GM21529 (cell line): ENCODE measurements around the gene KISS1.

Experiments used
- ATAC-seq: cut with Tn5 transposase; IDR thresholded peaks from one replicate; pipeline ENCODE4 v1.9.1; 2021; ENCODE audit not compliant: unreplicated experiment

Gene KISS1

GRCh38 chr1:204192589-204193352, 3.5 kb downstream of the KISS1 start:
- ATAC-seq: no peak

- ATAC-seq: no peak
Measured at GRCh38 chr1:204192046-204192445, 4.2 kb downstream of the KISS1 start.

- ATAC-seq: no peak
Measured at GRCh38 chr1:204191456-204191855, 4.8 kb downstream of the KISS1 start.

- ATAC-seq: no peak
Measured at GRCh38 chr1:204190212-204191211, 5.8 kb downstream of the KISS1 start.

DNA sequence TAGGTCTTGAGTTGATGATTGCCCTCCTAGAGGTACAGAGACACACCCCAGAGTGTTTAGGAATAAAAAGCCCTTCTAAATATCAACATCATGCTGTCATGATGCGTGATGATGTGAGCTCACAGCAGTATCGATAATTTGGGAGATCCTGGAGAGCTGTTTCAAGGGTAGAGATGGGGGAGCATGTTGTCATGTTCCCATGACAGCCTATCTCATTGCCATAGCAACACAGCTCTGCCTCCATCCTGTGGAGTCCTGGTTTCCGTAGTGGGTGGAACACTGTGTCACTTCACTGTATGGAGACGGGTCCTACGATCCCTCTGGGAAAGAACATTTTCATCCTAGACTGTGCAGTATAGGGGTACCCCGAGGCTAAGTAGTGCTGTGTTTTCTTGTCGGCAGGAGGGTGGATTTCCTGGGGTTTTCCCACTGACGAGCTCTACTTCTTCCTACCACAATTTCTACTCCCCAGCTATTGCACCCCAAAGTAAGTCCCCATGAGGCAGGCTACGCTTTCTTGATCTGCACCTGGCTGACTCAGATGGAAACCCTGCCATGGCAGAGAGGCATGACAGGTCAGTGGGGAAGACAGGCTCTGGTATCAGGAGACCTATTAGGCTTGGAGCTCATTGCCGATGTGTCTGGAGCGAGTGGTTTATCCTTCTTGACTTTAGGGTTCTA, 7.2 kb downstream of the KISS1 start:
- no peak for ATAC-seq

- no peak for ATAC-seq
Measured at GRCh38 chr1:204186597-204186996, 9.7 kb downstream of the KISS1 start.

DNA sequence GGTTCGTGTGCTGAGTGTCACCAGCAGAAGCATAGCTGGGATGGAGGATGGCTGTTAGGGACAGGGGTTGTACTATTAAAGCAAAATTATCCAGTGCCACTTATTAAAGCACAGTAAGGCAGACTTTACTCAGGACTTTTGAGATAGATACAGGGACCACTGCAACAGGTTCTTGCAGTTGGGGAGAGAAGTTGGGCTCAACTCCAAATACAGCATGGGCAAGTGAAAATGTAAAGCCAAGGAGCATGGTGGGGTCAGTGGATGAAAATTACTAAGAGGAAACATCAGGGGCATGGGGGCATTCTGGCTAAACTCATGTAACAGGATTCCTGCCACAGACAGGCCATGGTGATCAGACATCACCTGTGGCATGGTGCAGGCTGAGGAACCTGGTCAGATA, 15.2 kb downstream of the KISS1 start:
- no peak for ATAC-seq

DNA sequence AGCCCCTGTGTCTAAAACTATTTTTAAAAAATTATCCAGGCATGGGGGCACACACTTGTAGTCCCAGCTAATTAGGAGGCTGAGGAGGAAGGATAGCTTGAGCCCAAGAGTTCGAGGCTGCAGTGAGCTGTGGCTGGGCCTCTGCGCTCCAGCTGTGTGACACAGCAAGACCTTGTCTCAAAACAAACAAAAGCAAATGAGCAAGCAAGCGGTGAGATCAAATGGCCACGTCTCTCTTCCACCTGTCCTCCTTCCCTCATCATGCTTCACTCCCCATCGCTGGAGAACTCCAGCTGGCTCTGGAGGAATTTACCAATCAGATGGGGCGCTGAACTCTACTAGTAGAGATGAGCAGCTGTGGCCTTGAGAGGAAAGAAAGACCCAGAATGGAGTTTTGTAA, 16.2 kb downstream of the KISS1 start:
- no peak for ATAC-seq

DNA sequence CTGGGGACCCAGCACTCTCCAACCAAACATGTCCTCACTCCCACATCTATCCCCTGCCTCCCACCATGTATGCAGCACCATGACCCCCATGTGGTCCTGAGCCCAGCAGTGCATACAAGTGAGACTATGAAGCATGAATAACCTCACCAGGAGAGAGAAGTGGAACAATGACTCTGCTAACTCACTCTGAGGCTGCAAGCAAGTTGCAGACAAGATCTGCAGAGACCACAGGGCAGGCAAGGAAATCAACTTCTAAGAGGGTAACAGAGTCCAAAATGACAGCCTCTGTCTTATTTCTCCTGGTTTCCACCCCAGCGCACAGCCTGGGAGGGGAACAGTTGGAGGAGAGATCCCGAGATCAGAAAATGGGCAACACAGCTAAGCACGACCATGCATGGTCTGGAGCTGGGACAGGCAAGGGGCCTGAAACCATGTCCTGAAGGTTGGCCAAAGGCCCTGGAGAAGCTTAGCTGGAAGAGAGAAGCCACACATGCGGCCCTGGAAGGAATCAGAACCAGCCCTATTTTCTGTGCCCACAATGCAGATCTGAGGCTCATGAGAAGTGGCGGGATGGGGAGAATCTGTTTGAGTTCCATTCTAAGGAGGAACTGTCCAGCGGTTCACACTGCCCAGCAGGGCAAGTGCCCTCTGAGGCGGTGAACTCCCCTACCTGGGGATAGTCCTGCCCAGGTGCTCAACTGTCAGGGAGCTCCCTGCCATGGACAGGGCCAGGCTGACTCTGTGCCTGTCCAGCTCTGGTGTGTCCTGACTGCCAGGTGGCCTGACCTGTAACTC, 17.6 kb downstream of the KISS1 start:
- no peak for ATAC-seq

- ATAC-seq: no peak
Measured at GRCh38 chr1:204177133-204177532, 19.2 kb downstream of the KISS1 start.

GRCh38 chr1:204176049-204176448, 20.2 kb downstream of the KISS1 start:
- no peak for ATAC-seq

- no peak for ATAC-seq
Measured at GRCh38 chr1:204174958-204175357, 21.3 kb downstream of the KISS1 start.

DNA sequence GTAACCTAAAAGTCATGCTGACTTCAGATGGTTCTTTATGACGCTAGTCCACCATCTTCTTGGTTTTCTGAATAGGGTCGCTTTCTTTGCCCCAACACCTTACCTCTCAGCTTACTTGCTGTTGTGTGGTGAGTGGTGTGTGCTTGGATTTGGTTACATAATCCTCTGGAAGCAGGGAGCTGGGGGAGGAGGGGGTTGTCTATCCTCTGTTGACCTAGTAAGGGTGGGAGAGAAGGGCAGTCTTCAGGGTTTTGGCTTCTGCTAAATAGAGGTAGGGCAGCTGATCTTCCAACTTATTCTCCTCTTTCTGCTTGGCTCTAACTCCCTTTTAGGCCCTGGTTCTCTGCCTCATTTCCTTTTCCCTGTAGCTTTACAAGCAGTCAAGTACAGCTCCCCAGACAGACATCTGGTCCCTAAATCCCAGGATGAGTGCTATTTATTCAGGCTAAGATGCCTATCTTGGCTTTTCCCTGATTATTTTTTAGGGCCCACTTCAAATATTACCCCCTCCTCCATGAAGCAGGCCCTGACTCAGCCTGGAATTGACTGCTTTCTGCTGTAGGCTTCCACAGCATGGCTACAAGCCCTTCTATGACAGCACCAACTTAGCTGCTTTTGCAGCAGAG, 23.8 kb downstream of the KISS1 start:
- ATAC-seq: no peak

DNA sequence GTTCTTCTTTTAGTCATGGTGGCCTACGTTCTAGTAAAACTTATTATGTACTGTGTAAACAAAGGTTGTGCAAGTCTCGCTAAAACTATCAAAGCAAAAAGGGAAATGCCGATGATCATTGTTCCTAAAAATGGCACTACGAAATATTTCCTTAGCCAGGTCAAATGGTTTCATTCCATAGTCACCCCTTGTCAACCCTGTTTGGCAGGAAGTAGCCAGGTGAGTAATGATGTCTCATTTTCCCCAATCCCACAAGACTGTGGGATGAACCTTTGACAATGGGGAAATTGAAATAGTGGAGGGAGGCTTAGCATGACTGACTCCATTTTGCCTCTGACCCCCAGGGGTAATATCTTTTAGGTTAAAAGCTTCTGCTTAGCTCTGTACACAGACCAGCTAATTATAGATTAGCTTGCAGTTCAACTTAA, 24.5 kb downstream of the KISS1 start:
- no peak for ATAC-seq

DNA sequence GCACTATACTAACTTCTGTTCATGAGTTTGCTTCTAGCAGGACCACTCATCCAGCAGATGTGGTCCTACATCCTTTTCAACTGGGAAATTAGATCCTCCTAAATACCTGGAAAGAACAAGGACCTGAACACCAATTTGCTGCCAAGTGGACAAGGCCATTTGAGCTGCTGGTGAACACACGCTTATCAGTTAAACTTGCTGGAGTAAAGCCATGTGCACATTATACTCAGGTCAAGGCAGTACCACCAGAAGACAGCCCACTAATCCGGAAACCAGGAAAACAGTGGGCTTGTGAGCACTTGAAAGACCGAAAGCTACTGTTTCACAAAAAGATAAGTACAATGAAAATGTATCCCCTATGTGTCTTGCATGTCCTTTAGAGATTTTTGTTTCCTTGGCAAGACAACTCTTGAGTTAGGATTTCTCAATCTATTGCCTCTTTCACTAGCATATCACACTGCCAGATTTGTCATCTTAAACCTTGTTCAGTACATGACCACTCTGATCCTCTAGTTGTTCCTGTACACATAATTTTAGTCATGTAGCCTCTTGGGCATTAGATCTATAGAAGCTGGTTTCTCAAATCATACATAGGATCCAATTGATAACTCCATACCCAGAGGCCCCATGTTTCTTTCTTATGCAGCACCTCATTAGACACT, 25.7 kb downstream of the KISS1 start:
- ATAC-seq: no peak

GRCh38 chr1:204169858-204170257, 26.4 kb downstream of the KISS1 start:
- ATAC-seq: no peak

- no peak for ATAC-seq
Measured at GRCh38 chr1:204167730-204168129, 28.6 kb downstream of the KISS1 start.

GRCh38 chr1:204166219-204166618, 30.1 kb downstream of the KISS1 start, which contains the start of gene REN:
Gene REN, minus strand, starts transcription at chr1:204166337. Its CDS starts 44 bp downstream, at chr1:204166293.
- no peak for ATAC-seq

DNA sequence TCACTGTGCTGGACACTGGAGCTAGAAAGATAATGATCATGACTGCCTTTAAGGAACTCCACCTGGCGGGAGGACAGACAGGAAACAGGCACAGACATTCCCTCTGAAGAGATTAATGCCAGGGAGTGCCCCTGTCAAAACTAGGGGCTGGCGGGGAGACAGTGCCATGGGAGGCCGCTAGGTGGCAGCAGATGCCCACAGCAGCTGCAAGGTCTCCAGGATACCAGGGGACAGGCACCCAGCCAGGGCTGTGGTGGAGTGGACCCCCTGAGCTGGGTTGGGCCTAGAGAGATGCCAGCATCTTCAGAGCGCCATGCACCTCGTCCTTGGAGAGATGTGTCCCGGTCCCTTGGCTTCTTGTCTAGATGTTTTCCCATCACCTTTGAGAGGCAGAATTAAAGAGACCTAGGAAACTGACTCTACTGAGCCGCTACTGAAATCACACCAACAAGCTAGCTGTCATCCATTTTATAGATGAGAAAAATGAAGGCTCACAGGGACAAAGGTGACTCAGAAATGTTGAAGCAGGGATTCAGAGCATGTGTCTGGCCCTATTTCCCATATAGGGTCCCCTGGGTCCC, 33.7 kb downstream of the KISS1 start:
- no peak for ATAC-seq
